NT2/D1 (cell line): ENCODE data around the gene NDST3.

Experiments used
- DNase-seq: peaks from one replicate; pipeline ENCODE4 v3.0.0-alpha.2; 2011; ENCODE audit warnings: low read depth, low spot score
- H3K27me3 ChIP-seq: 2 replicates; pipeline ENCODE4 v1.6.0; 2011; ENCODE audit warnings: mild to moderate bottlenecking; ENCODE audit not compliant: insufficient read length, insufficient read depth
- H3K36me3 ChIP-seq: 2 replicates; pipeline ENCODE4 v1.6.1; 2011; ENCODE audit warnings: mild to moderate bottlenecking, low read length, mixed read lengths; ENCODE audit not compliant: insufficient read depth, insufficient read length
- H3K4me1 ChIP-seq: 2 replicates; pipeline ENCODE4 v1.5.1; 2011; ENCODE audit not compliant: insufficient read depth, insufficient read length
- H3K4me3 ChIP-seq: 2 replicates; pipeline ENCODE4 v1.5.1; 2011; ENCODE audit warnings: low read depth; ENCODE audit not compliant: insufficient read length
- H3K9ac ChIP-seq: 2 replicates; pipeline ENCODE4 v1.6.0; 2011; ENCODE audit warnings: low read depth; ENCODE audit not compliant: insufficient read length
- H3K9me3 ChIP-seq: 2 replicates; pipeline ENCODE4 v1.5.1; 2011; ENCODE audit warnings: mild to moderate bottlenecking, low read length; ENCODE audit not compliant: insufficient read depth
- SUZ12 ChIP-seq: IDR thresholded peaks from 2 replicates; pipeline ENCODE4 v1.6.1; 2011; ENCODE audit not compliant: insufficient read length, insufficient read depth; ENCODE audit errors: extremely low read depth
- YY1 ChIP-seq: IDR thresholded peaks from 2 replicates; pipeline ENCODE4 v1.6.1; 2011; ENCODE audit not compliant: insufficient read length, insufficient read depth
- ZNF274 ChIP-seq: IDR thresholded peaks from 2 replicates; pipeline ENCODE4 v1.6.1; 2011; ENCODE audit warnings: mild to moderate bottlenecking, low read depth, low read length

The NDST3 gene

DNA sequence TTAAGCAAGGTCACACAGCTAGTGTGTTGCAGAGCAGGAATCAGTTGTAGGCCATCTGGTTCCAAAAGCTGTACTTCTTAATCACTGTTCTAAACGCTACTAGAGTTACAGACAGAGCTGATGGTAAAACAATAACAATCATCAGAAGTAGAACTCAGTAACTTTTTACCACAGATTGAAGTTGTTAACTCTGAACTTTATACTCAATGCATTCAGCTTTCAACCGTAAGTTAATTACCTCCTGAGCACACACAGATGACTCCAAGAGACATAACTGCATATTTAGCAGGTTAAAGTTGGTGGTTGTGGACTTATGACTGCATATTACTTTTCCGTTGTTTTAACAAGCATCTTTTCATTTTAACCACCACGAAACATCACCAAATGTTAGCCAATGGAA, 191.2 kb downstream of the NDST3 start:
- DNase-seq: no peak
- TF ChIP-seq SUZ12 (no peak), ZNF274 (no peak), YY1 (no peak)
- H3K36me3 ChIP-seq: no peaks in the 10 kb centered on the region

DNA sequence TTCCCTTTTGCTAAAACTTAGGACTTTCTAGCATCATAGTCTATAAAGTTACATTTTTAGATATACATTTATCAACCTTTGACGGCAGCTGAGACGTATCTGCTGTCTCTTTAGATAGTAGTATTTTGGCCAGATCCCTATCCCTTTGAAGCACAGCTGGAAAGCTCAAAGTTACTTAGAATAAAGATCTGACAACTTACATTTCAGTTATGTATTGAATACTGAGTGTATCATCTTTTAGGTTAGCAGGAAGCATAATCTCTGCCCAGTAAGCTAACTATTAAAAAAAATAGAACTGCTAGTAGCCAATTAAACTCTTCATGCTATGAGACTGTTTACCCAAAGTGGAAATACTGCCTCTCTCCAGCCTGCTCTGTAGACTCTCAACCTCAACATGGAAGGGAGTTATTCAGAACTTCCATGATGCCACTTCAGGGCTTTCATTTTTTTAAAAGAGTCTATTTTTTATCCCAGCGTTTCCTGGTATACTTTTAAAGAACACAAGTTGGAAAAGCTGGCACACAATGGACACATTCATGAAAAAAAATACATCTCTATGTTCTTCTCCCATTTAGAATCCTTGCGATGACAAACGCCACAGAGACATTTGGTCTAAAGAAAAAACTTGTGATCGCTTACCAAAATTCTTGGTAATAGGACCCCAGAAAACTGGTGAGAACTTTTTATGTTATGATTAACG, 192.2 kb downstream of the NDST3 start:
- TF ChIP-seq YY1 (no peak), ZNF274 (no peak), SUZ12 (no peak)

More for the DNA sequence above, 191.2 kb downstream of the NDST3 start:
- Histone ChIP-seq H3K27me3 (no peaks in the 10 kb centered on the region), H3K4me1 (no peaks in the 10 kb centered on the region), H3K9me3 (no peaks in the 10 kb centered on the region), H3K4me3 (no peak overlapping the region), H3K9ac (no peak overlapping the region)

GRCh38 chr4:118235566-118236120, 201.4 kb downstream of the NDST3 start:
- no peak overlapping the region for H3K4me3 ChIP-seq
- H3K9me3 ChIP-seq: no peaks in the 10 kb centered on the region
- H3K4me1 ChIP-seq: no peaks in the 10 kb centered on the region
- H3K9ac ChIP-seq: no peak overlapping the region
- TF ChIP-seq ZNF274 (no peak), SUZ12 (no peak), YY1 (no peak)
- H3K36me3 ChIP-seq: no peaks in the 10 kb centered on the region
- H3K27me3 ChIP-seq: no peaks in the 10 kb centered on the region
- DNase-seq: no peak

More for the DNA sequence above, 192.2 kb downstream of the NDST3 start:
- Histone ChIP-seq H3K4me1 (no peaks in the 10 kb centered on the region), H3K9me3 (no peaks in the 10 kb centered on the region), H3K4me3 (no peak overlapping the region), H3K9ac (no peak overlapping the region), H3K27me3 (no peaks in the 10 kb centered on the region), H3K36me3 (no peaks in the 10 kb centered on the region)
- no peak for DNase-seq

DNA sequence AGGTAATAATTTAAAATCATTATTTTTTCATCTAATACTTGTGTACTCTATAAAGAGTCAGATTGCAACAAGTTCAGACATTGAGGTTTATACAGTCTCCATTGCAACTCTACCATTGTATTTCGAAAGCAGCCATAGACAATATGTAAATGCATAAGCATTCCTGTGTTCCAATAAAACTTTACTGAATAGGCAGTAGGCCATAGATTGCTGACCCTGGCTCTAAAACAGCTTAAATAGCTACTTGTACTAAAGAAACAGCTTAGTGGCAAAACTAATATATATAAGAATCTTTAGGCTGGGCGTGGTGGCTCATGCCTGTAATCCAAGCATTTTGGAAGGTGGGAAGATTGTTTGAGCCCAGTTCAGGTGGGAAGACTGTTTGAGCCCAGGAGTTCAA, 203.2 kb downstream of the NDST3 start:
- no peak for TF ChIP-seq ZNF274
- TF ChIP-seq SUZ12: no peak
- no peak for TF ChIP-seq YY1
- H3K9me3 ChIP-seq: no peaks in the 10 kb centered on the region
- no peak for DNase-seq
- H3K4me3 ChIP-seq: no peak overlapping the region
- no peaks in the 10 kb centered on the region for H3K27me3 ChIP-seq
- H3K9ac ChIP-seq: no peak overlapping the region
- no peaks in the 10 kb centered on the region for H3K4me1 ChIP-seq
- no peaks in the 10 kb centered on the region for H3K36me3 ChIP-seq

DNA sequence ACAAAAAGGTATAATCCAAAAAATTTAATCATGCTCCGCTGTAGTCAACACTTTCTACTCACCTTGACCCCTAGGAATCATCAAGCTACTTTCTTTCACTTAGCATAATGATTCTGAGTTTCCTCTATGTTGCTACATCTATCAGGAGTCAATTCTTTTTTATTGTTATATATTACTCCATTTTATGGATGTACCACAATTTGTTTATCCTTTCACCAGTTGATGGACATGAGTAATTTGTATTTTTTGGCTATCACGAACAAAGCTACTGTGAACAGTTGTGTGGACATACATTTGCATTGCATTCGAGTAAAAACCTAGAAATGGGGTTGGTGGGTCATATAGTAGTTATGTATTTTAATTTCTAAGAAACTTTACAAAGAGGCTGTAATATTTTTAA, 215.6 kb downstream of the NDST3 start:
- TF ChIP-seq YY1 (no peak), ZNF274 (no peak), SUZ12 (no peak)
- Histone ChIP-seq H3K4me1 (no peaks in the 10 kb centered on the region), H3K27me3 (no peaks in the 10 kb centered on the region), H3K9ac (no peak overlapping the region), H3K4me3 (no peak overlapping the region), H3K9me3 (no peaks in the 10 kb centered on the region), H3K36me3 (no peaks in the 10 kb centered on the region)
- DNase-seq: no peak

GRCh38 chr4:118254368-118254767, 220.1 kb downstream of the NDST3 start:
- H3K9me3 ChIP-seq: no peaks in the 10 kb centered on the region
- no peaks in the 10 kb centered on the region for H3K4me1 ChIP-seq
- no peak overlapping the region for H3K4me3 ChIP-seq
- H3K27me3 ChIP-seq: no peaks in the 10 kb centered on the region
- H3K36me3 ChIP-seq: no peaks in the 10 kb centered on the region
- no peak for TF ChIP-seq SUZ12
- TF ChIP-seq YY1: no peak
- DNase-seq: no peak
- no peak overlapping the region for H3K9ac ChIP-seq

DNA sequence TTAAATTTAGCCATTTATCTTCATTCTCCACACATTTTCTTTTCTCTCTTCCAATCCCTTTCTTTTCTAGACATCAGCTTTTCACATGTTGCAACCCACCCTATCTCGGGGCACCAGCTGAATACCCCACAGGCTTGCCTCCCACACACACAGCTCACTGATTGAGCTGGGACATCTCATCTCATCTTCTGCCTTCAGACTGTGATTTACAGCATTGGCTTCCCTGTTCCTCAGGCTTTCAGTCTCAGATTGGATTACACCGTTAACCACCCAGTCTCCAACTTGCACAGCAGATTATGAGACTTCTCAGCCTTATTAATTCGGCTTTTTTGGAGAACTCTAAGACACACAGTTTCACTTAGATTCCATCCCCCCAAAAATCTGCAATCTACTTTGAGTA, 224.8 kb downstream of the NDST3 start:
- Histone ChIP-seq H3K9ac (no peak overlapping the region), H3K9me3 (no peaks in the 10 kb centered on the region), H3K4me1 (no peaks in the 10 kb centered on the region), H3K4me3 (no peak overlapping the region), H3K27me3 (no peaks in the 10 kb centered on the region), H3K36me3 (no peaks in the 10 kb centered on the region)
- no peak for DNase-seq
- TF ChIP-seq YY1 (no peak), SUZ12 (no peak), ZNF274 (no peak)
